Activated naive CD4-positive, alpha-beta T cell treated with anti-CD3 and anti-CD28 coated beads, Interleukin-2, amount 10 ng/mL, durations not matched to agents 7 days and 5 days (primary cell): ENCODE results near the gene ZNF688.
"Not testable (repeated sequence)": the region's sequence is repeated elsewhere in the genome, so short reads cannot be mapped to it uniquely, and the experiment has no call there.

Source experiments
- CTCF ChIA-PET: fragments of 350-600 bp; sonication (Branson Sonifier 250); formaldehyde crosslinking; loops from one replicate; lab custom pipeline; 2021; ENCODE audit warnings: antibody characterized with exemption; lab: Charles Lee
- DNase-seq: peaks from one replicate; pipeline ENCODE4 v3.0.0-alpha.2; 2020
- H3K27ac Mint-ChIP-seq: one replicate; pipeline ENCODE4 v1.8.0; 2021; ENCODE audit warnings: mild to moderate bottlenecking, moderate library complexity, mixed read lengths
- H3K27me3 Mint-ChIP-seq: one replicate; pipeline ENCODE4 v1.8.0; 2021; ENCODE audit warnings: mild to moderate bottlenecking, mixed read lengths
- H3K36me3 Mint-ChIP-seq: one replicate; pipeline ENCODE4 v1.8.0; 2021; ENCODE audit warnings: mixed read lengths
- H3K4me1 Mint-ChIP-seq: one replicate; pipeline ENCODE4 v1.8.0; 2021; ENCODE audit warnings: mixed read lengths
- H3K4me3 Mint-ChIP-seq: one replicate; pipeline ENCODE4 v1.8.0; 2021; ENCODE audit warnings: mild to moderate bottlenecking, moderate library complexity, mixed read lengths
- H3K9me3 Mint-ChIP-seq: one replicate; pipeline ENCODE4 v1.8.0; 2021; ENCODE audit warnings: mixed read lengths

ZNF688 gene

GRCh38 chr16:30530163-30531037 lies 41.1 kb downstream of the ZNF688 start:
- no peak for DNase-seq
- Mint-ChIP-seq H3K9me3 (no peaks in the 10 kb centered on the region), H3K4me1 (peaks cover 55% of the 10 kb centered on the region), H3K27me3 (peaks cover 7% of the 10 kb centered on the region), H3K27ac (no peak overlapping the region), H3K4me3 (no peak overlapping the region), H3K36me3 (peaks cover 11% of the 10 kb centered on the region)
- CTCF ChIA-PET: interaction anchor here (0.6 to 1.6 kb wide), 4 partner anchors 51 to 101 kb away, joined by 3 to 4 read pairs (median 3); partner anchors contain the start of gene DCTPP1

GRCh38 chr16:30528799-30529457 lies 42.6 kb downstream of the ZNF688 start:
- Mint-ChIP-seq H3K9me3 (no peaks in the 10 kb centered on the region), H3K27me3 (peaks cover 14% of the 10 kb centered on the region), H3K27ac (no peak overlapping the region), H3K4me1 (peaks cover 49% of the 10 kb centered on the region), H3K36me3 (peaks cover 6% of the 10 kb centered on the region), H3K4me3 (no peak overlapping the region)
- CTCF ChIA-PET: interaction anchor here (0.8 to 2.2 kb wide), 7 partner anchors 11 to 99 kb away, joined by 3 to 6 read pairs (median 3); partner anchors contain the start of gene DCTPP1
- DNase-seq: no peak

- Mint-ChIP-seq H3K9me3 (no peaks in the 10 kb centered on the region), H3K4me1 (peaks cover 43% of the 10 kb centered on the region), H3K27me3 (peaks cover 14% of the 10 kb centered on the region), H3K27ac (peak overlapping the region; percentile 82), H3K36me3 (peaks cover 4% of the 10 kb centered on the region), H3K4me3 (peak overlapping the region; percentile 80)
- CTCF ChIA-PET: interaction anchor here (1.0 to 2.2 kb wide), 4 partner anchors 8 to 87 kb away, joined by 3 to 6 read pairs (median 4); no protein-coding TSS in a partner anchor
- no peak for DNase-seq
These were observed 43.8 kb downstream of the ZNF688 start for GRCh38 chr16:30527635-30528178.

- peaks cover 14% of the 10 kb centered on the region for H3K27me3 Mint-ChIP-seq
- peaks cover 42% of the 10 kb centered on the region for H3K4me1 Mint-ChIP-seq
- H3K27ac Mint-ChIP-seq: peak overlapping the region; percentile 82
- no peaks in the 10 kb centered on the region for H3K9me3 Mint-ChIP-seq
- CTCF ChIA-PET: interaction anchor here (1.0 to 2.2 kb wide), 3 partner anchors 8 to 88 kb away, joined by 3 to 6 read pairs (median 5); no protein-coding TSS in a partner anchor
- H3K4me3 Mint-ChIP-seq: peak overlapping the region; percentile 80
- peaks cover 7% of the 10 kb centered on the region for H3K36me3 Mint-ChIP-seq
- DNase-seq: peak; percentile 98
These were observed 44.5 kb downstream of the ZNF688 start for GRCh38 chr16:30526823-30527634.

GRCh38 chr16:30526137-30526822 lies 45.2 kb downstream of the ZNF688 start, which contains the start of gene ZNF768:
Gene ZNF768 (minus strand): TSS chr16:30526566. CDS start chr16:30526413, 153 bp downstream.
- peaks cover 14% of the 10 kb centered on the region for H3K36me3 Mint-ChIP-seq
- DNase-seq: peak; percentile 66
- peak within 1 kb of the TSS; percentile 82 for H3K27ac Mint-ChIP-seq
- peak within 1 kb of the TSS; percentile 82 for H3K4me3 Mint-ChIP-seq
- H3K4me1 Mint-ChIP-seq: peaks cover 41% of the 10 kb centered on the region
- H3K27me3 Mint-ChIP-seq: peaks cover 14% of the 10 kb centered on the region
- CTCF ChIA-PET: interaction anchor here (0.9 to 1.0 kb wide), 2 partner anchors 9 to 97 kb away, joined by 3 to 5 read pairs; partner anchors contain the start of gene DCTPP1
- no peaks in the 10 kb centered on the region for H3K9me3 Mint-ChIP-seq

GRCh38 chr16:30525844-30526136 lies 45.7 kb downstream of the ZNF688 start:
- Mint-ChIP-seq H3K4me3 (peak overlapping the region; percentile 82), H3K9me3 (no peaks in the 10 kb centered on the region), H3K4me1 (peaks cover 37% of the 10 kb centered on the region), H3K27me3 (peaks cover 14% of the 10 kb centered on the region), H3K36me3 (peaks cover 15% of the 10 kb centered on the region), H3K27ac (peak overlapping the region; percentile 28)
- CTCF ChIA-PET: interaction anchor here (0.9 kb wide), 1 partner anchor 96 kb away, joined by 3 read pairs; the partner anchor contains the start of gene DCTPP1
- DNase-seq: no peak

- Mint-ChIP-seq H3K36me3 (peaks cover 22% of the 10 kb centered on the region), H3K4me3 (peak overlapping the region; percentile 49), H3K27me3 (peaks cover 14% of the 10 kb centered on the region), H3K27ac (no peak overlapping the region), H3K9me3 (no peaks in the 10 kb centered on the region), H3K4me1 (peaks cover 27% of the 10 kb centered on the region)
- DNase-seq: no peak
- CTCF ChIA-PET: interaction anchor here (0.9 kb wide), 1 partner anchor 95 kb away, joined by 3 read pairs; the partner anchor contains the start of gene DCTPP1
These were observed 46.6 kb downstream of the ZNF688 start for GRCh38 chr16:30524575-30525568.

GRCh38 chr16:30523768-30524574 lies 47.5 kb downstream of the ZNF688 start:
- CTCF ChIA-PET: no interaction called here
- H3K36me3 Mint-ChIP-seq: peaks cover 31% of the 10 kb centered on the region
- peaks cover 26% of the 10 kb centered on the region for H3K4me1 Mint-ChIP-seq
- no peak overlapping the region for H3K4me3 Mint-ChIP-seq
- no peak for DNase-seq
- no peaks in the 10 kb centered on the region for H3K9me3 Mint-ChIP-seq
- peaks cover 14% of the 10 kb centered on the region for H3K27me3 Mint-ChIP-seq
- peak overlapping the region; percentile 24 for H3K27ac Mint-ChIP-seq

- CTCF ChIA-PET: interaction anchor here (1.0 kb wide), 1 partner anchor 76 kb away, joined by 3 read pairs; no protein-coding TSS in a partner anchor
- Mint-ChIP-seq H3K4me1 (peaks cover 20% of the 10 kb centered on the region), H3K27me3 (peaks cover 14% of the 10 kb centered on the region), H3K27ac (peak overlapping the region; percentile 69), H3K36me3 (peaks cover 42% of the 10 kb centered on the region)
- not testable (repeated sequence) for DNase-seq, H3K9me3 Mint-ChIP-seq, H3K4me3 Mint-ChIP-seq
These were observed 48.6 kb downstream of the ZNF688 start for GRCh38 chr16:30522702-30523463.

GRCh38 chr16:30521873-30522641 lies 49.5 kb downstream of the ZNF688 start:
- CTCF ChIA-PET: interaction anchor here (1.0 kb wide), 1 partner anchor 76 kb away, joined by 3 read pairs; no protein-coding TSS in a partner anchor
- H3K27me3 Mint-ChIP-seq: peaks cover 14% of the 10 kb centered on the region
- peaks cover 50% of the 10 kb centered on the region for H3K36me3 Mint-ChIP-seq
- no peak for DNase-seq
- H3K4me3 Mint-ChIP-seq: no peak overlapping the region
- no peaks in the 10 kb centered on the region for H3K9me3 Mint-ChIP-seq
- H3K27ac Mint-ChIP-seq: peak overlapping the region; percentile 42
- H3K4me1 Mint-ChIP-seq: peaks cover 15% of the 10 kb centered on the region
